ENCODE measurements around the gene ADA.

GRCh38 chr20:44585057-44585963 lies 66.2 kb downstream of the ADA start:
- no peak for TF ChIP-seq CTCF (IDR thresholded peaks at IDR 0.05)
- TF ChIP-seq POLR2AphosphoS5 (IDR thresholded peaks at IDR 0.05) = no peak
- no peak for TF ChIP-seq POLR2A (IDR thresholded peaks at IDR 0.05)
